GM18951 (cell line): Measurements from ENCODE around the gene SNX30.
"Not testable (repeated sequence)": the region's sequence is repeated elsewhere in the genome, so short reads cannot be mapped to it uniquely, and the experiment has no call there.

Experiments
- POLR2A ChIP-seq: IDR thresholded peaks from 4 replicates; pipeline ENCODE4 v1.6.1; 2011; ENCODE audit warnings: mild to moderate bottlenecking; ENCODE audit not compliant: insufficient read length, insufficient read depth; ENCODE audit errors: extremely low read depth
- in situ Hi-C: fragments of 300-500 bp; cut with MboI; formaldehyde crosslinking; loops from one replicate; pipeline ENCODE4 v1.12.0; 2022; ENCODE audit warnings: low sequenced_read_pairs, mixed read lengths, inconsistent platforms; ENCODE audit not compliant: unreplicated experiment

SNX30 gene

DNA sequence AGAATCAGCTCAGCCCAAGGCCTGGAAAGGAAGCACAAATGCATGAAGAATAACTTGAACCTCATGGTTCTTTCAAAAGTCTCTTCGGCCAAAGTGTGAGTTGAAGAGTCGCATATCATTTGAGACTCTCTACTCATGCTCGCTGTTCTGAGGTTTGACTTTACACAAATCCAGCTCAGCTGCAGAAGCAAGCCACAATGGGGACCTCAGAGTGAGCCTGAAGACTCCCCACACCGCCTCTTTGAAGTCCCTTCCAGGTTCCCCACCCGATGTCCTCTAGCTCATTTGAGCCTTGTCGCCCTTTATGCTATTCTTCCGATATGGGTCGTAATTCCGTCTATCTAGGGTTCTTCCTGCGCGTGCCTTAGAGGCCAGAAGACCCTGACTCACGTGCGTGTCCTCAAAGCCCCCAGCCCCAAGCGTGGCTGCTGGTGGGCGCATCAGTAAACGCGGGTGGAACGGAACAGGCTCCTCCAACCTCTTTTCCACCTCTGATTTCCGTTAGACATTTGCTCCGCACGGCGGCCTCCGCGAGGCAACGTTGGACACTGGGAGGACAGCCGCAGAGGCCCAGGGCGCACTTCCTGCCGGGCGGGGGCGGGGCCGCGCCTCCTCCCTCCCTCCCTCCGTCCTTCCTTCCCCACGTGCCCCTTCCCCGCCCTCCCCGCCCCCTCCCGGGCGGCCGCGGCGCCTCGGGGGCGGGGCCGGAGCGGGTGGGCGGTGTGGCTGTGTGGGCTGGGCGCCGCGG is at the start of gene SNX30:
Gene SNX30 (plus strand): TSS at position 745 of the 748 bp plus-strand sequence. CDS start 242 bp downstream, outside the sequence.
- in situ Hi-C loops, result no loop called here
- peak; percentile 64 for TF ChIP-seq POLR2A

- TF ChIP-seq POLR2A, result no peak
- in situ Hi-C loops, result no loop called here
These were observed 47.3 kb upstream of the SNX30 start for GRCh38 chr9:112703304-112703703.

GRCh38 chr9:112705768-112706427 is 44.7 kb upstream of the SNX30 start:
- TF ChIP-seq POLR2A, result no peak
- in situ Hi-C loops, result no loop called here

GRCh38 chr9:112711050-112711689 is 39.4 kb upstream of the SNX30 start:
- in situ Hi-C loops, result no loop called here
- no peak for TF ChIP-seq POLR2A

DNA sequence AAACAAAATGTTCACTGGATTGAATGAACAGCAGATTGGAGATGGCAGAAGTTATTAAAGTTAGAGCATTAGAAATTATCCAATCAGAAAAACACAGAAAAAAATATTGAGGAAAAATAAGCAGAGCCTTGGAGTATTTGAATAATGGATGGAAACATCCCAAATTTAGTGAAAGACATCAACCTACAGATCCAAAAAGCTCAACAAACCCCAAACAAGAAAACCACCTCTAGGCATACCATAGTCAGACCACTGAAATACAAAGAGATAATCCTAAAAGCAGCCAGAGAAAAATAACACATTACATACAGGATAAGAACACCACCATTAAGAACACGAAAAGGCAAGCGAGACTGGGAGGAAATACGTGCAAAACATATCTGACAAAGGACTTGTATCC is 37.9 kb upstream of the SNX30 start:
- in situ Hi-C loops, result no loop called here
- TF ChIP-seq POLR2A, result no peak

DNA sequence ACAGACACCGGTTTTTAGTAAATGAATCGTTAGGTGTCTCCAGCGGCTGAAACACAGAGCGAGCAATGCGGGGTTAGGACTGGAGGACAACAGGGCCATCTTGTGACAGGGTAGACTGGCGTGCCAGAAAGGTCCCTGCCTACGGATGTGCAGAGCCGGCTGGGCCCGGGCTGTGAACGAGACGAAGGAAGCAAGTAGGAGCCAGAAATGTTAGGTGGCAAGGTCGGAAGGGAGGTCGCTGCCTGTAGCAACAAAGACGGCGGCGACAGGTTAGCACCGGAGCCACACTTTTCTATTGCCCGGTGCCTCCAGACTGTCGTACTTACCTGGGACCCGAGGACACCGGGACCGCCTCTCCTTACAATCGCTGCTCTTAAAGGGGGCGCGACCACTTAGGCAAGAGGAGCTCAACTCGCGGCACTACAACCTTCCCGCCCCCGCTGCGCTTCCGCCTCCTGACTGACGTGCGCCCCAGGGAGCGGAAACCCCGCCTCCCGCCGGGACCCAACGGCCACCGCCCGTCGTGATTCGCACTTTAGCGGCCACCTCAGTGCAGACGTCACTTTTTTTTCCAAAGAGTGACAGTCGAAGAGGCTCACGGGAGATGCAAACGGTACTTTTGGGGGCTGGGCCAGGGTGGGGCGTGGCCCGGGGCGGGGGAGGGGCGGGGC is 32.8 kb upstream of the SNX30 start, which contains the start of gene INIP:
Gene INIP (minus strand): TSS at position 457 of the 671 bp plus-strand sequence. CDS start 1,632 bp downstream, outside the sequence.
- in situ Hi-C loops, result no loop called here
- TF ChIP-seq POLR2A, result peak; percentile 82

DNA sequence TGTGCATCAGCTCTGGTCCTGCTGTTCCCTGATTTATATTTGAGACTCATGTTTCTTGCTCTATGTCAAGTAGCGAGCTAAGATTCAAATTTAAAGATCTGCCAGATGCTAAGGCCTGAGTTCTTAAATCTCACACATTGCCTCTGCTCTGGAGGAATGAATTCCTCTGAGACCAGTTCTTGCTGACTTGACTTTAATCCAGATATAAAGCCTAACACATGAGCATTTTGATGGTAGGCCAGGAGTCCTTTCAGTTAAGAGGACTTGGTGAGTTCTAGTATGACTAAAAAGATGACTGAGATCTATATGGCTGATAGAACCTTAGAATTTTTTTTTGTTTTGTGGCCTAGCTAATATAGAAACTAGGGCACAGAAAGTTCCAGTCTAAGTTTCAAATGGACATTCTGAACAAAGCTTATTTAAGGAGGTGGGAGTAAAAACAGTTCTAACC is 31.3 kb upstream of the SNX30 start:
- in situ Hi-C loops, result no loop called here
- no peak for TF ChIP-seq POLR2A

GRCh38 chr9:112719696-112720095 is 30.9 kb upstream of the SNX30 start:
- TF ChIP-seq POLR2A, result no peak
- in situ Hi-C loops, result no loop called here

GRCh38 chr9:112720113-112720780 is 30.3 kb upstream of the SNX30 start:
- no peak for TF ChIP-seq POLR2A
- in situ Hi-C loops, result no loop called here

GRCh38 chr9:112722749-112723148 is 27.8 kb upstream of the SNX30 start:
- in situ Hi-C loops, result not testable (repeated sequence)

GRCh38 chr9:112725961-112726360 is 24.6 kb upstream of the SNX30 start:
- in situ Hi-C loops, result no loop called here
- TF ChIP-seq POLR2A, result no peak

DNA sequence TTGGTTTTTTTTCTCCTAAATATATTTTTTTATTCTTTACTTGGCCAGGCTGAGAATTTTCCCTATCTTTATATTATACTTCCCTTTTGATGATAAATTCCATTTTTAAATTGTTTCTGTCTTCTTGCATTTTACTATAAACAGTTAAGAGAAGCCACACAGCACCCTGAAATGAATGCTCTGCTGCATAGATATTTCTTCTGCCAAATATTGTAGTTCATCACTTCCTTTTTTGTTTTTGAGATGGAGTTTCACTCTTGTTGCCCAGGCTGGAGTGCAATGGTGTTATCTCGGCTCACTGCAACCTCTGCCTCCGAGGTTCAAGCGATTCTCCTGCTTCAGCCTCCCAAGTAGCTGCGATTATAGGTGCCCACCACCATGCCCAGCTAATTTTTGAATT is 24.1 kb upstream of the SNX30 start:
- TF ChIP-seq POLR2A, result no peak
- in situ Hi-C loops, result no loop called here

DNA sequence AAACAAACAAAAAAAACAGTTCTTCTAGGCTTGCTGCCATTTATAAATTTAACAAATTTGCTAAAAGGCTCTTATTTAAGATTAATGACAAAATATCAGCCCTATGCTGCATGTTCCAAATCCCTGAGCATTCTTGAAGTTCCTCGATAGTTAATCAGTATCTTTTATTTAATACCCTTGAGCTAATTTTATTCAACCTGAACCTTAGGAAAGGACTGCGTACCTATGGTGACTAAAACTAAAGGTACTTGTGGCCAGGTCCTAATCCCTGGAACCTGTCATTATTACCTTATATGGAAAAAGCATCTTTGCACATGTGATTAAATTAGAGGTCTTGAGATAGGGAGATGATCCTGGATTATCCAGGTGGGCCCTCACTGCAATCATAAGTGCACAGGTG is 22.2 kb upstream of the SNX30 start:
- TF ChIP-seq POLR2A, result no peak
- in situ Hi-C loops, result no loop called here
